Brain microvascular endothelial cell (primary cell): ENCODE data around the gene TOR3A.

Experiments
- DNase-seq: peaks from one replicate; pipeline ENCODE4 v3.0.0-alpha.2; 2020
- H3K27ac ChIP-seq: fragments of 250-450 bp; sonication (Bioruptor Pico); 2 replicates; pipeline ENCODE4 v1.5.1; 2020; ENCODE audit warnings: mild to moderate bottlenecking, moderate library complexity
- H3K27me3 ChIP-seq: fragments of 250-450 bp; sonication (Bioruptor Pico); replicated peaks from 2 replicates; pipeline ENCODE4 v1.5.1; 2020; ENCODE audit warnings: mild to moderate bottlenecking
- H3K36me3 ChIP-seq: fragments of 250-450 bp; sonication (Bioruptor Pico); replicated peaks from 2 replicates; pipeline ENCODE4 v1.5.1; 2020; ENCODE audit warnings: mild to moderate bottlenecking
- H3K4me3 ChIP-seq: 2 replicates; pipeline ENCODE4 v1.5.1; 2011; ENCODE audit warnings: low read depth, mild to moderate bottlenecking, control low read depth, low read length, moderate library complexity
- in situ Hi-C: cut with HindIII; loops from 2 replicates; pipeline ENCODE4 v1.10.0; 2017; ENCODE audit warnings: low sequenced_read_pairs, low pct_ligation_motif_present
- TF ChIP-seq, protein P1 (sequence below): IDR thresholded peaks from 2 replicates; pipeline ENCODE4 v1.5.1; 2011; ENCODE audit warnings: low read depth, mild to moderate bottlenecking, moderate library complexity, low read length, control low read depth, inconsistent platforms; ENCODE audit errors: missing control alignments

The TOR3A gene

DNA sequence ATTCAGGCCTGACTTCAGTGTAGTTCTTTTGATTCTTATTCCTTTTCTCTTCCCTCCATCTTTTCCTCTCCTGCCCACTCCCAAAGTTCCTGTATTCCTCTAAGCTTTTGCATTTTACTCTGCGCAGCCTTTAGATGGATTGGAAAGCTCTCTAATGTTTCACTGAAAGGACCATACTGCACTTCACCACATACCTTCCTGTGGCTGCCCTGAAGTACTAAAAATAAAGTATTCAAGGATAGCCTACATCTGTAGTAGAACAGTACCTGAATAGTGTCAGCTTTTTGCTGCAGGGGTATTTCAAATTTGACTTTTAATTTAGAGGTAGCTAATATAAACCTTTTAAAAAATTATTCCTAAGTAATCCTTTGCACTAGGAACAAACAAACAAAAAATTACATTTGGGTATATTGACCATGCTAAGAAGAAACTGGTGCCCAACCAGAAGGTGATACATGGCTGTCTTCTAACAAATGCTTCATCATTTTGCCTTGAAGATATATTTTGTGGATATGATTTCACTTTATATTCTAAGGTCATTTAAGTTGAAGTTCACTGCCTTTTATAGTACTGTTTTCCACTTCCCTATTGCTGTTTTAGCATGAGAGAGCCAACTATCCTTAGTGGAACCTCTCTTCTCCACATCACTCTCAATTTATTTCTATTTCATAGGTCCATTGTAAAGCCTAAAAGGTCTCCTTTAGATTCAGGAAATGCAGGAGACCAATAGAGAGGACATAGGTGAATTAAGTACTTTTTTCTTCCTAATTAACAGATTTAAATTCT is 33.3 kb upstream of the TOR3A start:
- no peaks in the 10 kb centered on the region for H3K27me3 ChIP-seq
- H3K27ac ChIP-seq: no peak overlapping the region
- in situ Hi-C loops: no loop called here
- DNase-seq: no peak
- TF ChIP-seq, protein P1, sequence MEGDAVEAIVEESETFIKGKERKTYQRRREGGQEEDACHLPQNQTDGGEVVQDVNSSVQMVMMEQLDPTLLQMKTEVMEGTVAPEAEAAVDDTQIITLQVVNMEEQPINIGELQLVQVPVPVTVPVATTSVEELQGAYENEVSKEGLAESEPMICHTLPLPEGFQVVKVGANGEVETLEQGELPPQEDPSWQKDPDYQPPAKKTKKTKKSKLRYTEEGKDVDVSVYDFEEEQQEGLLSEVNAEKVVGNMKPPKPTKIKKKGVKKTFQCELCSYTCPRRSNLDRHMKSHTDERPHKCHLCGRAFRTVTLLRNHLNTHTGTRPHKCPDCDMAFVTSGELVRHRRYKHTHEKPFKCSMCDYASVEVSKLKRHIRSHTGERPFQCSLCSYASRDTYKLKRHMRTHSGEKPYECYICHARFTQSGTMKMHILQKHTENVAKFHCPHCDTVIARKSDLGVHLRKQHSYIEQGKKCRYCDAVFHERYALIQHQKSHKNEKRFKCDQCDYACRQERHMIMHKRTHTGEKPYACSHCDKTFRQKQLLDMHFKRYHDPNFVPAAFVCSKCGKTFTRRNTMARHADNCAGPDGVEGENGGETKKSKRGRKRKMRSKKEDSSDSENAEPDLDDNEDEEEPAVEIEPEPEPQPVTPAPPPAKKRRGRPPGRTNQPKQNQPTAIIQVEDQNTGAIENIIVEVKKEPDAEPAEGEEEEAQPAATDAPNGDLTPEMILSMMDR: no peak
- H3K36me3 ChIP-seq: no peaks in the 10 kb centered on the region
- H3K4me3 ChIP-seq: no peak overlapping the region

GRCh38 chr1:179052776-179053175 is 29.1 kb upstream of the TOR3A start:
- in situ Hi-C loops: no loop called here
- peaks cover 7% of the 10 kb centered on the region for H3K36me3 ChIP-seq
- no peak overlapping the region for H3K4me3 ChIP-seq
- H3K27me3 ChIP-seq: no peaks in the 10 kb centered on the region
- TF ChIP-seq, protein P1: no peak
- no peak for DNase-seq
- no peak overlapping the region for H3K27ac ChIP-seq

- DNase-seq: no peak
- Histone ChIP-seq H3K27me3 (no peaks in the 10 kb centered on the region), H3K36me3 (peaks cover 7% of the 10 kb centered on the region), H3K4me3 (no peak overlapping the region), H3K27ac (no peak overlapping the region)
- in situ Hi-C loops: no loop called here
- TF ChIP-seq, protein P1: no peak
Measured at GRCh38 chr1:179053486-179053885, 28.4 kb upstream of the TOR3A start.

GRCh38 chr1:179055937-179056336 is 25.9 kb upstream of the TOR3A start:
- peaks cover 7% of the 10 kb centered on the region for H3K36me3 ChIP-seq
- in situ Hi-C loops: no loop called here
- no peaks in the 10 kb centered on the region for H3K27me3 ChIP-seq
- no peak overlapping the region for H3K4me3 ChIP-seq
- H3K27ac ChIP-seq: no peak overlapping the region
- TF ChIP-seq, protein P1: no peak
- DNase-seq: no peak

DNA sequence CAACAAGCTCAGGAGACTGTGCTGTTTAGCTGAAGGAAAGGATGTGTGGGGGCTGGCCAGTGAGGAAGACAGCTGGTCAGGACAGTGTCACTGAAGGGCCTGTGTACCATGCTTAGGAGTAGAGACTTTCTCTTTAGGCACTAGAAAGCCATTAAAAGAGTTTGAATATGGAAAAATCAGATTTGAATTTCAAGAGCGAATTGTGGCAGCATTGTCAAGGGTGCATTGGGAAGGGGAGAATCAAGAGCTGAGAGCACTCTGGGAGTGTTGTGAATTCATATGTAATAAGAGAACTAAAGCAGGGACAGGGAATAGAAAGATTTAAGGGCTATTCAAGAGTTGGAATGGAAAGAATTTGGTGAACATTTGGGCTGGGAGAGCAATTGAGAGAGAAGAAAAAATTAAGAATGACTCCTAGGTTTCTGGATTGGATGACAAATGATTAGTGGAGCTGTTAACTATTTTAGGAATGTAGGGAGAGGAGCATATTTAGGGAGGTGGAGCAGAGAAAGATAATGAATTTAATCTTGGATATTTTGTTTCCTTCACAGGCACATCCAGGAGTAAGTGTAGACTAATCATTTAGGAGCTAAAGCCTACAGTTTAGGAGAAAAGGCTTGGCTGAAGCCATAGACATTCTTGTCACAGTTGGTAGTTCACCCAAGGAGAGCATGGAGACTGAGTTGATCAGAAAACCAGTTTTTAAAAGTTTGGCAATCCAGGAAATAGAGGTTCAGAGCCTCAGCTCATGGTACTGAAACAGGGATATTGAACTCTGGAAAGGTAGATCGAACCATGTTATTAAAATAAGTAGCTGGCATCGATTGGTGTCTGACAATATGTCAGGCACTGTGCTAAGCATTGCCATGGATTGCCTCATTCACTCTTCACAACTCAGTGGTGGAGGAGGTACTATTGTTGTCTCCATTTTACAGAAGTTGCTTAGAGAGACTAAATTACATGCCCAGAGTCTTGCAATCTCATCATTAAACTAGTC is 23.1 kb upstream of the TOR3A start:
- peaks cover 7% of the 10 kb centered on the region for H3K36me3 ChIP-seq
- DNase-seq: no peak
- peak overlapping the region; percentile 22 for H3K27ac ChIP-seq
- H3K4me3 ChIP-seq: no peak overlapping the region
- TF ChIP-seq, protein P1: no peak
- in situ Hi-C loops: no loop called here
- H3K27me3 ChIP-seq: no peaks in the 10 kb centered on the region
